22Rv1 (cell line): Measurements from ENCODE around the gene FAM120B.

Source experiments
- H3K27ac ChIP-seq: fragments of 450-650 bp; 2 replicates; pipeline ENCODE4 v1.5.1; 2017
- ZFX ChIP-seq: fragments of 450-650 bp; IDR thresholded peaks from 2 replicates; pipeline ENCODE4 v1.6.1; 2017; ENCODE audit warnings: antibody characterized with exemption, borderline replicate concordance
- TF ChIP-seq, protein P1 (sequence below): fragments of 450-650 bp; IDR thresholded peaks from 2 replicates; pipeline ENCODE4 v1.5.1; 2017; ENCODE audit warnings: mild to moderate bottlenecking

FAM120B gene

DNA sequence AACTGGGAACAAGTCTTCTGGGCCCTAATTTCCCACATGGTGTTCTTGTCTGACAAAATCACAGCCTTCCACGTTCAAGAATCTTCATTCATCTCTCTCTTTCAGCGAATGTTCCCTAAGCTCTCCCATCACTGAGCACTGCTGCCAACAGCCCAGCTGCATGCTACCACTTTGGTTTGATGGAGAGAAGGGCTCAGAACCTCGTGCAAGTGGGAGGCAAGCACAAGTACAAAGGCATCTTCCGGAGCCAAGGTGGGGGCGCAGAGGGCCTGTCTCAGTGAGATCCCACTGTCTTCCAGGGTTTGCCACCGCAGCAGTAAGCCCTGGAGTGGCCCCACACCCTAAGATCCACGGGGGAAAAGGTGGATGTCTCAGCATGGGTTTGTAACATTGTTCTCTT is 32.9 kb upstream of the FAM120B start:
- TF ChIP-seq, protein P1, sequence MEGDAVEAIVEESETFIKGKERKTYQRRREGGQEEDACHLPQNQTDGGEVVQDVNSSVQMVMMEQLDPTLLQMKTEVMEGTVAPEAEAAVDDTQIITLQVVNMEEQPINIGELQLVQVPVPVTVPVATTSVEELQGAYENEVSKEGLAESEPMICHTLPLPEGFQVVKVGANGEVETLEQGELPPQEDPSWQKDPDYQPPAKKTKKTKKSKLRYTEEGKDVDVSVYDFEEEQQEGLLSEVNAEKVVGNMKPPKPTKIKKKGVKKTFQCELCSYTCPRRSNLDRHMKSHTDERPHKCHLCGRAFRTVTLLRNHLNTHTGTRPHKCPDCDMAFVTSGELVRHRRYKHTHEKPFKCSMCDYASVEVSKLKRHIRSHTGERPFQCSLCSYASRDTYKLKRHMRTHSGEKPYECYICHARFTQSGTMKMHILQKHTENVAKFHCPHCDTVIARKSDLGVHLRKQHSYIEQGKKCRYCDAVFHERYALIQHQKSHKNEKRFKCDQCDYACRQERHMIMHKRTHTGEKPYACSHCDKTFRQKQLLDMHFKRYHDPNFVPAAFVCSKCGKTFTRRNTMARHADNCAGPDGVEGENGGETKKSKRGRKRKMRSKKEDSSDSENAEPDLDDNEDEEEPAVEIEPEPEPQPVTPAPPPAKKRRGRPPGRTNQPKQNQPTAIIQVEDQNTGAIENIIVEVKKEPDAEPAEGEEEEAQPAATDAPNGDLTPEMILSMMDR, result no peak
- TF ChIP-seq ZFX, result no peak

DNA sequence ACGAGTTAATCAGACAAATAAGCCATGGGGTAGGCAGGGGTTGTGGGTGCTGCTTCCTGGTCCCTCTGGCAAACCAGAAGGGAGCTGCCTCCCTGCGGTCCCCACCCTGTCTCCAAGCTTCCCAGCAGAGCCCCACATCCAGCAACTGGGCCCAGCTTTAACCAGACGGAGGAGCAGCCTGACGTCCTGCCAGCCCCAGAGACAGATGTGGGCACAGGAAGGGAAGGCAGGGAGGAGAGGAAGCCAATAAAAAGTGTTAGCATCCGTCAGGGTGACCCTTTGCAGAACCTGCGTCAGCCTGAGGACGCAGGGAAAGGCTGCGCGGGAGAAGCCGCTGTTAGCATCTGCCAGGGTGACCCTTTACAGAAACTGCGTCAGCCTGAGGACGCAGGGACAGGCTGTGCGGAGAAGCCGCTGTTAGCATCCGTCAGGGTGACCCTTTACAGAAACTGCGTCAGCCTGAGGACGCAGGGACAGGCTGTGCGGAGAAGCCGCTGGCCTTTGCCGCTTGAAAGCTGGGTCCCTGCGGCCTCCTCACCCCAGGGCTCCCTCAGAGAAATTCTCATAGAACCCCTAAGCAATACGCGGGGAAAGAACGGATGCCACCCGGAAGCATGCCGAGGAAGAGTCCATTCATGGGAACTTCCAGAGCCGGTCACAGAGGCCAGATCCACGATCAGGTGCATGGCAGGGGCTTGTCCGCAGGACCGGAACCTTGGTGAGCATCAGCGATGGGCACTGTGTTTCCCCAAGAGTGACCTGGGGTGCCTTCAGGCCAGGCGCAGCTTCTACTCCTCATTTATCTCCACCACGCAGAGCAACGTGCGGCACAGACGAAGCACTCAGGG is 31.6 kb upstream of the FAM120B start:
- TF ChIP-seq, protein P1, result no peak
- no peak for TF ChIP-seq ZFX
- H3K27ac ChIP-seq, result no peak overlapping the region

More for the DNA sequence above, 32.9 kb upstream of the FAM120B start:
- H3K27ac ChIP-seq, result no peak overlapping the region

DNA sequence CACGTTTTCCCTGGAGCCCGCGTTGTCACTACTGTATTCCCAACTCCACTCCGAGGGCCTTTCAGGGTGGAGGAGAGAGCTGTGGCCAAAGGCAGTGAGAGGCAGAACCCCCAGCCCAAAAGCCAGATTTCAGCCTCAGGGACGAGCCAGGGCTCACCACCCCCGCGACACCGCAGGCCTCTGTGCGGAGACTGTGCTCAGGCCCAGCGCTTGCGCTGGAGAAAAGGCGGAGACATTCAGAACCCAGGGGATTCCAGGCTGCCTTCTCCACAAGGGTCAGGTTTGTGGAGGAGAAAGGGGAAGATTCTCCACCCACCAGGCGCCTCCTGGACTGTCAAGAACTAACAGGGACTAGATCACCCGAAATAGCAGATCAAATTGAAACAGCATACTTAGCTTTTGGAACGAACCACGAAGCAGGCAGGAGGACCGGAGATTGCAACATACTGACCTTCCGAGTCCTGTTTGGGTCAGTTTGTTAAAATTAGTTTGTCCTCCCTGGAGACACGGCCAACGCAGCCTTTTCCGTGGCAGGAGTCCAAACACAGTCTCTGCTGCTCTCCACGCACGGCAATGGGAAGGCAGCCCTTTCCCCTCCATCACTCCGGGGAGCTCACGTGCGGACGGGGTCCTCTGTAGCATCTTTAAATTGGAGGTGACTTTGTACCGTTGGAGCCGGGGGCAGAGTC is 30.0 kb upstream of the FAM120B start:
- H3K27ac ChIP-seq, result no peak overlapping the region
- TF ChIP-seq, protein P1, result no peak
- no peak for TF ChIP-seq ZFX

DNA sequence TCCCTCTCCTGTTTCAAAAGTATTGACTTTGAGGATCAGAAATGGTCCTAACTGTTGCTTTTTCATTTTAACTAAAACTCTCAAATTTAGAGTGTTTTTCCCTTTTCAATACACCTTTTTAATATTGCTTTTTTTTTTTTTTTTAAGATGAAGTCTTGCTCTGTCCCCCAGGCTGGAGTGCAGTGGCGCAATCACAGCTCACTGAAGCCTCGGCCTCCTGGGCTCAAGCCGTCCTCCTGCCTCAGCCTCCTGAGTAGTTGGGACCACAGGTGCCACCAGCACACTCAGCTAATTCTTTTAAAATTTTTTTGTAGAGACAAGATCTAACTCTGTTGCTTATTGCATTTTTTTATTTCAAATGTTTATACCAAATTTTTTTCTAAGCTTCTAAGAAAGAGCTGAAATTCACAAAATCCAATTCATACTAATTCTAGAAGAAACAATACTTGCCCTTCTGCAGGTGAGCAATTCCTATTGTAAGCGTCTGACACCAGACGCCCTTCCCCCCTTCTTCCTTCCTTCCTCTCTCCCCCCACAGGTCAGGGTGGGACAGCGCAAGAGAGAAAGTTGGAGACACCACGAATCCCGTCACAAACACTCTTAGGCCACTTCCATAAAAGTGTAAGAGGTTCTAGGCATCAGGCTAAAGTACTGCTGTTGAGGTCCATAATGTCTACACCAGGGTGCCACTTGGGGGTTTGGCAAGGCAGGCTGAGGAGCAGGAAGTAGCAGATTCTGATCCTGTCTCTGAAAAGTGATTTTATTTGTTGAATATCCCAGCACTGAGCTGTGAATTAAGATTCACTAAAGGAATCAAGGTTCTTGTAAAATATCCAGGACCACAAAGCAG is 28.4 kb upstream of the FAM120B start:
- TF ChIP-seq, protein P1, result no peak
- TF ChIP-seq ZFX, result no peak
- no peak overlapping the region for H3K27ac ChIP-seq

DNA sequence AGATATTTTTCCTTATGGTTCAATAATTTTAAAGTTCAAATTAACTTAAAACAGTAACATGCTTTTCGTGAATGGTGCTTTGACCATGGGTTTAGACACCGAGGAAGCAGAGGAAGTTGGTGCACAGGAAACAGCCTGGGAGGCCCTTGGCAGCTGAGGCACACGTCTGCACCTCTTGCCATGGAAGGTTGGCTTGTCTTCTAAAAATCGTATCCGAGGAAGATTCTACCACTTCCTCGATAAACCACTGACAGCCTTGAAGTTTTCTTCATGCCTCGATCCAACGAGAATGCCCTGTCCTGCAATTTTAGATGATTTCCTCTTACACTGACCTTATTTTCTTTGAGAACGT is 27.8 kb upstream of the FAM120B start:
- TF ChIP-seq, protein P1, result no peak
- no peak for TF ChIP-seq ZFX
- no peak overlapping the region for H3K27ac ChIP-seq

DNA sequence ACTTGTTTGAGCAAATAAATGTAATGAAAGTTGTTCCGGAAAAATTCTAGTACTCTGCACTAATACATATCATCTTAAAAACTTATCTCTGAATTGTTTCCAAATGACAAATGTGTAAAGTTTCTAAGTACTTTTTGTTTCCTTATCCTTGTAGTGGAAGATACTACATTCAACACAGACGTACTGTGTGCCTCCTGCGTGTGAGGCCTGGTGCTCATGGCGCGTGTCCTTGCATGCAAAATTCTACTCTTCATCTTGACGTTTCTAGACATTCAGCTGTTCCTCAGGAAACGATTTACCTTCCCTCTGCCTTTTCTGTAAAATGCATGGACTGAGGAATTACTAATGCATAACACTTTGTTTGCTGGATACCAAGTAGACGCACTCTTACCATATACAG is 27.1 kb upstream of the FAM120B start:
- H3K27ac ChIP-seq, result peak overlapping the region; percentile 65
- no peak for TF ChIP-seq ZFX
- TF ChIP-seq, protein P1, result no peak
